ENCODE results near the gene GAD1.

GRCh38 chr2:170896622-170897021 lies 79.9 kb downstream of the GAD1 start:
- TF ChIP-seq, protein P1, sequence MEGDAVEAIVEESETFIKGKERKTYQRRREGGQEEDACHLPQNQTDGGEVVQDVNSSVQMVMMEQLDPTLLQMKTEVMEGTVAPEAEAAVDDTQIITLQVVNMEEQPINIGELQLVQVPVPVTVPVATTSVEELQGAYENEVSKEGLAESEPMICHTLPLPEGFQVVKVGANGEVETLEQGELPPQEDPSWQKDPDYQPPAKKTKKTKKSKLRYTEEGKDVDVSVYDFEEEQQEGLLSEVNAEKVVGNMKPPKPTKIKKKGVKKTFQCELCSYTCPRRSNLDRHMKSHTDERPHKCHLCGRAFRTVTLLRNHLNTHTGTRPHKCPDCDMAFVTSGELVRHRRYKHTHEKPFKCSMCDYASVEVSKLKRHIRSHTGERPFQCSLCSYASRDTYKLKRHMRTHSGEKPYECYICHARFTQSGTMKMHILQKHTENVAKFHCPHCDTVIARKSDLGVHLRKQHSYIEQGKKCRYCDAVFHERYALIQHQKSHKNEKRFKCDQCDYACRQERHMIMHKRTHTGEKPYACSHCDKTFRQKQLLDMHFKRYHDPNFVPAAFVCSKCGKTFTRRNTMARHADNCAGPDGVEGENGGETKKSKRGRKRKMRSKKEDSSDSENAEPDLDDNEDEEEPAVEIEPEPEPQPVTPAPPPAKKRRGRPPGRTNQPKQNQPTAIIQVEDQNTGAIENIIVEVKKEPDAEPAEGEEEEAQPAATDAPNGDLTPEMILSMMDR (IDR thresholded peaks at IDR 0.05) = no peak
- no peak for TF ChIP-seq POLR2AphosphoS5 (IDR thresholded peaks at IDR 0.05)
- TF ChIP-seq POLR2A (IDR thresholded peaks at IDR 0.05) = no peak

Data from suprapubic skin (tissue), 4 donors.